Lung (tissue), 12 donors: Measurements from ENCODE around the gene AZIN2. TPM values are rescaled to one million over a fixed set of nuclear protein-coding genes. Genes with fewer than 3 reads are reported as not detected.

Source experiments
- ATAC-seq: fragments of 200-7000 bp; cut with Tn5 transposase; one replicate; pipeline ENCODE4 v1.9.1; 2020; ENCODE audit warnings: moderate number of reproducible peaks; ENCODE audit not compliant: insufficient read depth, low FRiP score
- DNase-seq, 3 donors: peaks; one replicate each; pipeline ENCODE4 v3.0.0-alpha.2; 2013 to 2017
- H3K27ac ChIP-seq, 2 donors: one replicate each; pipeline ENCODE4 v1.5.1; 2013; ENCODE audit warnings: mild to moderate bottlenecking in 2 of 2, moderate library complexity in 2 of 2, control low read depth in 1 of 2, inconsistent platforms in 1 of 2, low read depth in 1 of 2, low read length in 1 of 2
- H3K27me3 ChIP-seq, 3 donors: one replicate each; pipeline ENCODE4 v1.5.1; 2013; ENCODE audit warnings: low read length in 2 of 3; ENCODE audit not compliant: control insufficient read depth in 3 of 3, insufficient read depth in 3 of 3
- H3K36me3 ChIP-seq, 4 donors: one replicate each; pipeline ENCODE4 v1.5.1; 2013; ENCODE audit warnings: low read length in 4 of 4, mild to moderate bottlenecking in 1 of 4, moderate library complexity in 1 of 4; ENCODE audit not compliant: control insufficient read depth in 4 of 4, insufficient read depth in 4 of 4
- H3K4me1 ChIP-seq, 5 donors: one replicate each; pipeline ENCODE4 v1.5.1; 2013; ENCODE audit warnings: low read length in 5 of 5, mild to moderate bottlenecking in 2 of 5, moderate library complexity in 1 of 5; ENCODE audit not compliant: control insufficient read depth in 5 of 5, insufficient read depth in 5 of 5
- H3K4me3 ChIP-seq: one replicate; pipeline ENCODE4 v1.5.1; 2013; ENCODE audit warnings: mild to moderate bottlenecking, control low read depth, moderate library complexity
- H3K9ac ChIP-seq, 2 donors: one replicate each; pipeline ENCODE4 v1.5.1; 2013; ENCODE audit warnings: low read length in 2 of 2, control low read depth in 1 of 2; ENCODE audit not compliant: insufficient read depth in 1 of 2
- H3K9me3 ChIP-seq, 4 donors: one replicate each; pipeline ENCODE4 v1.5.1; 2013; ENCODE audit warnings: low read length in 3 of 4, mild to moderate bottlenecking in 1 of 4, moderate library complexity in 1 of 4; ENCODE audit not compliant: control insufficient read depth in 4 of 4, insufficient read depth in 3 of 4
- WGBS, 2 donors: extraction: QIAGEN DNeasy Blood & Tissue Kit; methylation state at CpG; one replicate each; pipeline ENCODE4 v1.1.7; 2013; 5-methylcytosine and 5-hydroxymethylcytosine counted together
- polyA plus RNA-seq, 2 donors: library from polyadenylated mRNA; stranded (reverse); fragments of 200-250 nt; gene quantifications; one replicate each; pipeline ENCODE4 v1.2.1, GENCODE V29; 2013
- total RNA-seq, 2 donors: library from RNA; depleted of rRNA in 1 of 2; stranded (reverse); fragments of >200 nt in 1 of 2; gene quantifications; one replicate each; pipeline ENCODE4 v1.2.1, GENCODE V29; 2014 to 2021
- TF ChIP-seq, protein P1 (sequence below): IDR thresholded peaks from 2 replicates; pipeline ENCODE4 v1.5.1; 2012; ENCODE audit warnings: mild to moderate bottlenecking; ENCODE audit errors: control extremely low read depth, extremely low read depth
- donor health status: control.
- donor health status: control.
- donor health status: Bipolar disorder and iron deficiency.
- donor health status: healthy.
- donor health status: DM: yes; HTN: yes; CAD: no.

AZIN2 gene
- total and polyA plus RNA-seq, 4 donors: 1.2 to 12.8 (median 3.9) TPM

DNA sequence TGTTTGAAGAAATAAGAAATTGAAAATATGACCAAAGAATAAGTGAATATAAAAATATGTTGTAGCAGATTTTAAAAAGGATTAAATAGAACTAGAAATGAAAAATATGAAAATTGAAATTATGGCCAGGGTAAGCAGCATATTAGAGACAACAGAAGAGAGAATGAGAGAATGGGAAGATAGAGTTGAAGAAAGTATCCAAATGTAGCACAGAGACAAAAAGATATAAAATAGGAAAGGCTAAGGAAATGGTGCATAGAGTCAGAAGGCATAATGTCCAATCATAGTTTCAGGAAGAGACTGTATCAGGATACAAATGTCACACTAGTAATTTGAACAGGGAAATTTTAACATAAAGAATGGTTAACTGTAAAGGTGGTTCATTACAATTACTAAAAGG, 29.5 kb downstream of the AZIN2 start:
- no peak overlapping the region for H3K4me3 ChIP-seq
- peaks cover 0 to 3% (median 1%) of the 10 kb centered on the region in 4 donors for H3K9me3 ChIP-seq
- H3K9ac ChIP-seq: no peak overlapping the region
- H3K27ac ChIP-seq: no peak overlapping the region
- H3K4me1 ChIP-seq: no peaks in the 10 kb centered on the region
- H3K36me3 ChIP-seq: peaks cover 0 to 2% (median 0%) of the 10 kb centered on the region in 4 donors
- no peaks in the 10 kb centered on the region for H3K27me3 ChIP-seq
- no peak for ATAC-seq
- no peak for DNase-seq
- TF ChIP-seq, protein P1, sequence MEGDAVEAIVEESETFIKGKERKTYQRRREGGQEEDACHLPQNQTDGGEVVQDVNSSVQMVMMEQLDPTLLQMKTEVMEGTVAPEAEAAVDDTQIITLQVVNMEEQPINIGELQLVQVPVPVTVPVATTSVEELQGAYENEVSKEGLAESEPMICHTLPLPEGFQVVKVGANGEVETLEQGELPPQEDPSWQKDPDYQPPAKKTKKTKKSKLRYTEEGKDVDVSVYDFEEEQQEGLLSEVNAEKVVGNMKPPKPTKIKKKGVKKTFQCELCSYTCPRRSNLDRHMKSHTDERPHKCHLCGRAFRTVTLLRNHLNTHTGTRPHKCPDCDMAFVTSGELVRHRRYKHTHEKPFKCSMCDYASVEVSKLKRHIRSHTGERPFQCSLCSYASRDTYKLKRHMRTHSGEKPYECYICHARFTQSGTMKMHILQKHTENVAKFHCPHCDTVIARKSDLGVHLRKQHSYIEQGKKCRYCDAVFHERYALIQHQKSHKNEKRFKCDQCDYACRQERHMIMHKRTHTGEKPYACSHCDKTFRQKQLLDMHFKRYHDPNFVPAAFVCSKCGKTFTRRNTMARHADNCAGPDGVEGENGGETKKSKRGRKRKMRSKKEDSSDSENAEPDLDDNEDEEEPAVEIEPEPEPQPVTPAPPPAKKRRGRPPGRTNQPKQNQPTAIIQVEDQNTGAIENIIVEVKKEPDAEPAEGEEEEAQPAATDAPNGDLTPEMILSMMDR: no peak

DNA sequence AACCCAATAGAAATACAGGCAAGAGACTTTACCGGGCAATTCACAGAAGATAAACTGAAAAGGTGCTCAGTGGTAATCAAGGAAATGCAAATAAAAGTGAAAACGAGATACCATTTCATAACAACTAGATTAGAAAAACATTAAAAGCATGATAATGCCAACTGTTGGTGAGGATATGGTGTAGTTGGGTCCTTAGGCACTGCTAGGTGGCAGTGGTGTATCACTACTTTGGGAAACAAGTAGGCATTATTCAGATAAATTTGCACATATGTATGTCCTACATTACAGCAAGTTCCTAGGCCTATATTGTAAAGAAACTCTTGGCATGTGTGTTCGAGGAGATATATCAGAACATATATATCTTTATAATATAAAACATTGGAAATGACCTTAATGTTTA, 31.0 kb downstream of the AZIN2 start:
- Histone ChIP-seq H3K4me3 (no peak overlapping the region), H3K27ac (no peak overlapping the region), H3K36me3 (peaks cover 0 to 2% (median 0%) of the 10 kb centered on the region in 4 donors), H3K27me3 (peaks cover 0 to 3% (median 0%) of the 10 kb centered on the region in 3 donors), H3K9ac (no peak overlapping the region), H3K9me3 (peaks cover 0 to 3% (median 1%) of the 10 kb centered on the region in 4 donors), H3K4me1 (no peaks in the 10 kb centered on the region)
- DNase-seq (peak in 2 of 3 donors; percentile 22 to 44), ATAC-seq (no peak)
- TF ChIP-seq, protein P1: no peak
- 44 to 53% methylated on average over 3 of the region's 3 CpGs for WGBS, 2 donors

DNA sequence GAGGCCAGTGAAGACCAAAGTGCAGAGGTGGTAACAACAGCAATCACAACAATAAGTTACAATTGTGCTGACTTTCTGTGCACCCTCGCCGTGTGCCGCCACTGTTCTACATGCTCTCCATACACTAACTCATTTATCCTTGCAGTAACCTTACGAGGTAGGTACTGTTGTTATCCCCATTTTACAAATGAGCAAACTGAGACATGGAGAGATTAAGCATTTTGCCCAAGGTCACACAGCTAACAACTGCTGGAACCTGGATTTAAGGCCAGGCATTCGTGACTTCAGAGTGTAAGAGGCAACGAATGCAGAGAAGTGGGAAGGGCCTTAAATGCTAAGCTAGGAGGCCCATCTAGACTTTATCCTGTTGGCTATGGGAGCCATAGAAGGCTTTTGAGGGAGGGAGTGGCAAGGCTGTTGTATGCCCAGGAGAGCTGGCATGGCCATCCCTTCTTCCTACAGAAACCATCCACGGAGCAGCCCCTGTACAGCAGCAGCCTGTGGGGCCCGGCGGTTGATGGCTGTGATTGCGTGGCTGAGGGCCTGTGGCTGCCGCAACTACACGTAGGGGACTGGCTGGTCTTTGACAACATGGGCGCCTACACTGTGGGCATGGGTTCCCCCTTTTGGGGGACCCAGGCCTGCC, 36.6 kb downstream of the AZIN2 start:
- TF ChIP-seq, protein P1: no peak
- H3K4me1 ChIP-seq: no peaks in the 10 kb centered on the region
- H3K36me3 ChIP-seq: no peaks in the 10 kb centered on the region
- H3K9ac ChIP-seq: no peak overlapping the region
- no peak overlapping the region for H3K4me3 ChIP-seq
- 89 to 92% methylated on average over 13 of the region's 13 CpGs for WGBS, 2 donors
- no peak for DNase-seq
- H3K27ac ChIP-seq: no peak overlapping the region
- no peaks in the 10 kb centered on the region for H3K9me3 ChIP-seq
- H3K27me3 ChIP-seq: peaks cover 0 to 3% (median 0%) of the 10 kb centered on the region in 3 donors
- no peak for ATAC-seq

DNA sequence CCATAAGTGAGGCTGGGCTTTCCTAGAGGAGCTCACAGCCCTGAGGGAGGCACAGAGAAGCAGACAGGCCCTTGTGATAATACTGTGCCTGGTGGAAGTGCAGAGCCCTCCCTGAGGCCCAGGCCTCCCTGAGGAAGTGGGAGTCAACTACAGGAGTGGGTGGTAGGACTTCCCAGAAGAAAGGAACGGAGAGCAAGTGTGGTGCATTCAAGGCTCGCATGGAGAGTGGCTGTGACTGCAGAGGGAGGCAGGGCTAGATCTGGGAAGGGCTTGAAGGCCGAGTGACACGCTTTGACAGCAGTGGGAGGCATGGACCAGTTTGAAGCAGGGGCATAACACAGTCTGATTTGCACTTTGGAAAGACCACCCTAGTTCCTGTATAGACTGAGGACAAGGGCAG, 37.3 kb downstream of the AZIN2 start:
- Histone ChIP-seq H3K36me3 (no peaks in the 10 kb centered on the region), H3K4me1 (no peaks in the 10 kb centered on the region), H3K27ac (no peak overlapping the region), H3K27me3 (peaks cover 0 to 3% (median 0%) of the 10 kb centered on the region in 3 donors), H3K9ac (no peak overlapping the region), H3K9me3 (no peaks in the 10 kb centered on the region), H3K4me3 (no peak overlapping the region)
- no peak for ATAC-seq
- DNase-seq: no peak
- TF ChIP-seq, protein P1: no peak
- 77 to 81% methylated on average over 4 of the region's 4 CpGs for WGBS, 2 donors
